CD14-positive monocyte (primary cell): ENCODE results near the gene SUPV3L1. TPM values are rescaled to one million over a fixed set of nuclear protein-coding genes. Genes with fewer than 3 reads are reported as not detected.

Experiments used
- DNase-seq, 3 donors: peaks; one replicate each; pipeline ENCODE4 v3.0.0-alpha.2; 2011 to 2022
- H2AFZ ChIP-seq: 2 replicates; pipeline ENCODE4 v1.6.0; 2012; ENCODE audit warnings: mild to moderate bottlenecking, low read depth, low read length, inconsistent platforms; ENCODE audit not compliant: insufficient read depth, poor library complexity, severe bottlenecking
- H3K27ac ChIP-seq, 2 donors: 1 replicate in 1 of 2; 2 replicates in 1 of 2; pipeline ENCODE4 v1.5.1; 2012 to 2013; ENCODE audit warnings: low read length in 2 of 2, control low read depth in 1 of 2, inconsistent platforms in 1 of 2, low read depth in 1 of 2, mild to moderate bottlenecking in 1 of 2
- H3K27me3 ChIP-seq, 2 donors: one replicate each; pipeline versions ENCODE4 v1.6.0 to v1.6.1; 2011 to 2013; ENCODE audit warnings: low read length in 2 of 2; ENCODE audit not compliant: control insufficient read depth in 2 of 2, insufficient read depth in 2 of 2
- H3K36me3 ChIP-seq, 2 donors: replicated peaks in 1 of 2; 1 replicate in 1 of 2; 2 replicates in 1 of 2; pipeline versions ENCODE4 v1.5.1 to v1.6.1; 2012 to 2013; ENCODE audit warnings: low read length in 2 of 2, control low read depth in 1 of 2, inconsistent platforms in 1 of 2, mild to moderate bottlenecking in 1 of 2; ENCODE audit not compliant: insufficient read depth in 2 of 2, control insufficient read depth in 1 of 2
- H3K4me1 ChIP-seq, 2 donors: 1 replicate in 1 of 2; 2 replicates in 1 of 2; pipeline versions ENCODE4 v1.5.1 to v1.6.1; 2012 to 2013; ENCODE audit warnings: low read length in 2 of 2, control low read depth in 1 of 2, inconsistent platforms in 1 of 2, mild to moderate bottlenecking in 1 of 2, moderate library complexity in 1 of 2; ENCODE audit not compliant: insufficient read depth in 2 of 2, control insufficient read depth in 1 of 2
- H3K4me2 ChIP-seq: replicated peaks from 2 replicates; pipeline ENCODE3; 2012; ENCODE audit warnings: low read length, moderate library complexity, mild to moderate bottlenecking; ENCODE audit not compliant: poor library complexity, severe bottlenecking; ENCODE audit errors: extremely low read depth
- H3K4me3 ChIP-seq, 3 experiments: fragments of 200-600 bp in 1 of 3; sonication (generic) in 1 of 3; replicated peaks in 1 of 3; 1 replicate in 2 of 3; 2 replicates in 1 of 3; pipeline ENCODE4 v1.5.1; 2011 to 2013; ENCODE audit warnings: low read length in 3 of 3, mild to moderate bottlenecking in 3 of 3, control low read depth in 2 of 3, low read depth in 2 of 3, inconsistent platforms in 1 of 3, moderate library complexity in 1 of 3
- H3K79me2 ChIP-seq: 2 replicates; pipeline ENCODE4 v1.6.0; 2012; ENCODE audit warnings: mild to moderate bottlenecking, control low read depth, inconsistent platforms, low read length, moderate library complexity; ENCODE audit not compliant: insufficient read depth
- H3K9ac ChIP-seq: 2 replicates; pipeline ENCODE4 v1.6.0; 2017; ENCODE audit warnings: low read length, mild to moderate bottlenecking; ENCODE audit not compliant: insufficient read depth, poor library complexity, severe bottlenecking
- H3K9me3 ChIP-seq, 2 donors: replicated peaks in 1 of 2; 1 replicate in 1 of 2; 2 replicates in 1 of 2; pipeline versions ENCODE4 v1.5.1 to v1.6.1; 2012 to 2013; ENCODE audit warnings: low read length in 2 of 2, control low read depth in 1 of 2; ENCODE audit not compliant: control insufficient read depth in 1 of 2, insufficient read depth in 1 of 2
- H4K20me1 ChIP-seq: 2 replicates; pipeline ENCODE4 v1.6.0; 2012; ENCODE audit warnings: mild to moderate bottlenecking, low read length, control low read depth, moderate library complexity; ENCODE audit not compliant: insufficient read depth
- H3K27ac Mint-ChIP-seq, 7 donors: one replicate each; pipeline ENCODE4 v1.8.0; 2020; ENCODE audit warnings: mild to moderate bottlenecking in 7 of 7, mixed read lengths in 7 of 7, moderate library complexity in 6 of 7, inconsistent platforms in 2 of 7
- H3K27me3 Mint-ChIP-seq, 3 donors: one replicate each; pipeline ENCODE4 v1.8.0; 2021 to 2022; ENCODE audit warnings: low read depth in 3 of 3, mild to moderate bottlenecking in 3 of 3, mixed read lengths in 3 of 3, moderate library complexity in 3 of 3, inconsistent platforms in 1 of 3
- H3K36me3 Mint-ChIP-seq, 2 donors: one replicate each; pipeline ENCODE4 v1.8.0; 2020; ENCODE audit warnings: mixed read lengths in 2 of 2, inconsistent platforms in 1 of 2, mild to moderate bottlenecking in 1 of 2
- H3K4me1 Mint-ChIP-seq: one replicate; pipeline ENCODE4 v1.8.0; 2020; ENCODE audit warnings: mild to moderate bottlenecking, mixed read lengths
- H3K4me3 Mint-ChIP-seq, 2 donors: one replicate each; pipeline ENCODE4 v1.8.0; 2020; ENCODE audit warnings: mild to moderate bottlenecking in 2 of 2, mixed read lengths in 2 of 2, moderate library complexity in 1 of 2
- H3K9me3 Mint-ChIP-seq, 7 donors: one replicate each; pipeline ENCODE4 v1.8.0; 2020 to 2022; ENCODE audit warnings: mixed read lengths in 7 of 7, mild to moderate bottlenecking in 6 of 7, moderate library complexity in 6 of 7, inconsistent platforms in 2 of 7
- CTCF ChIP-seq: fragments of 200-600 bp; IDR thresholded peaks from one replicate; pipeline ENCODE4 v1.8.0; 2022; ENCODE audit warnings: antibody characterized with exemption, mild to moderate bottlenecking
- WGBS: methylation state at CpG from one replicate; pipeline ENCODE4 v1.1.5; 2013; ENCODE audit warnings: missing lambda C conversion rate; ENCODE audit not compliant: insufficient coverage; 5-methylcytosine and 5-hydroxymethylcytosine counted together
- intact Hi-C, 2 donors: fragments of 100-400 bp; cut with micrococcal nuclease; formaldehyde crosslinking; loops; one replicate each; pipeline versions ENCODE4 v1.15.0 to v1.15.1; 2023
- polyA plus RNA-seq, 3 donors: library from polyadenylated mRNA; depleted of rRNA in 1 of 3; unstranded in 2 of 3; stranded (reverse) in 1 of 3; fragments of 300-500 nt in 2 of 3; fragments of >200 nt in 1 of 3; fragmentation: Illumina TruSeq in 2 of 3; gene quantifications; 1 replicate in 2 of 3; 2 replicates in 1 of 3; pipeline ENCODE4 v1.2.3, GENCODE V29; 2012 to 2021

Gene SUPV3L1
- polyA plus RNA-seq, 3 donors, result 6.8 to 18.8 (median 7.3) TPM

DNA sequence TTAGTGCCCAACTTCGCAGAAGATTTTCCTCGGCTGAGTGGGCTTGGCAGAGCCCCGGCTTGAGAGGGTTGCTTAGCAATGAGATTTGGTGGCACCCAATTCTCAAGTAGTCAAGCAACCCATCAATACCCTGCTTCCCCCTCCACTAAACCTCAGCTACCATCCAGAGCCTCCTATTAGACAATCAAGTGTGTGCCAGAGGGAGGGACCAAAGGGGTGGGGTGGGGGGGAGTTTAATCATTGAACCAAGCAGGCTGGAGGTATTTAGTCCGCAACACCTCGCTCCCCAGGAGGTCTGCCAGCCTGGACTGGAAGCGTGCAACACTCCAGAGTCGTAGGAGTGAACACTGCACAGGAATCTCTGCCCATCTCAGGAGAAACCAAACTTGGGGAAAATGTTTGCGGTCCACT lies 40.0 kb downstream of the SUPV3L1 start, which contains the start of gene HKDC1:
HKDC1 (plus strand) TSS at position 292 of the 411 bp plus-strand sequence; CDS start at position 396, 104 bp downstream.
- Mint-ChIP-seq H3K9me3 (peaks cover 0 to 3% (median 0%) of the 10 kb centered on the region in 7 donors), H3K36me3 (no peaks in the 10 kb centered on the region), H3K27ac (no peak within 1 kb of the TSS), H3K4me1 (peaks cover 17% of the 10 kb centered on the region), H3K4me3 (no peak within 1 kb of the TSS), H3K27me3 (peaks cover 4 to 9% (median 5%) of the 10 kb centered on the region in 3 donors)
- H3K4me3 ChIP-seq, result no peak within 1 kb of the TSS
- H3K9ac ChIP-seq, result no peak within 1 kb of the TSS
- no peaks in the 10 kb centered on the region for H4K20me1 ChIP-seq
- peaks cover 5 to 9% of the 10 kb centered on the region in 2 donors for H3K4me1 ChIP-seq
- H3K27ac ChIP-seq, result no peak within 1 kb of the TSS
- intact Hi-C loops, result no loop called here
- no peak within 1 kb of the TSS for H2AFZ ChIP-seq
- H3K36me3 ChIP-seq, result no peaks in the 10 kb centered on the region
- 96% methylated on average over 4 of the region's 8 CpGs for WGBS
- DNase-seq, result no peak
- no peak for TF ChIP-seq CTCF
- H3K27me3 ChIP-seq, result no peaks in the 10 kb centered on the region
- no peaks in the 10 kb centered on the region for H3K9me3 ChIP-seq
- no peaks in the 10 kb centered on the region for H3K79me2 ChIP-seq
- no peak within 1 kb of the TSS for H3K4me2 ChIP-seq

GRCh38 chr10:69220507-69220906 lies 40.5 kb downstream of the SUPV3L1 start:
- no peak for TF ChIP-seq CTCF
- no peaks in the 10 kb centered on the region for H3K36me3 Mint-ChIP-seq
- H3K4me3 Mint-ChIP-seq, result no peak overlapping the region
- Histone ChIP-seq H3K4me1 (peaks cover under 1 to 4% of the 10 kb centered on the region in 2 donors), H3K27me3 (no peaks in the 10 kb centered on the region), H3K4me3 (no peak overlapping the region), H3K79me2 (no peaks in the 10 kb centered on the region), H3K36me3 (no peaks in the 10 kb centered on the region), H3K4me2 (no peak overlapping the region), H3K9ac (no peak overlapping the region), H2AFZ (no peak overlapping the region), H4K20me1 (no peaks in the 10 kb centered on the region), H3K27ac (no peak overlapping the region), H3K9me3 (no peaks in the 10 kb centered on the region)
- intact Hi-C loops, result no loop called here
- peaks cover 5 to 9% (median 6%) of the 10 kb centered on the region in 3 donors for H3K27me3 Mint-ChIP-seq
- H3K4me1 Mint-ChIP-seq, result peaks cover 12% of the 10 kb centered on the region
- DNase-seq, result no peak
- WGBS, result 100% methylated on average over 6 of the region's 9 CpGs
- H3K9me3 Mint-ChIP-seq, result peaks cover 0 to 3% (median 0%) of the 10 kb centered on the region in 7 donors
- H3K27ac Mint-ChIP-seq, result no peak overlapping the region
